GM12874 (cell line): ENCODE results near the gene CDAN1.

Experiments used
- CTCF ChIP-seq: IDR thresholded peaks from 2 replicates; pipeline ENCODE4 v1.5.1; 2011; ENCODE audit warnings: low read depth, mild to moderate bottlenecking, control low read depth, low read length, moderate library complexity; ENCODE audit not compliant: insufficient read depth

Gene CDAN1

GRCh38 chr15:42736178-42736792 lies 643 bp downstream of the CDAN1 start:
- no peak for TF ChIP-seq CTCF

GRCh38 chr15:42735382-42736165 lies 1.4 kb downstream of the CDAN1 start:
- TF ChIP-seq CTCF = no peak

GRCh38 chr15:42734076-42734672 lies 2.8 kb downstream of the CDAN1 start:
- no peak for TF ChIP-seq CTCF

GRCh38 chr15:42733027-42733426 lies 3.9 kb downstream of the CDAN1 start:
- TF ChIP-seq CTCF = no peak

GRCh38 chr15:42732095-42732827 lies 4.7 kb downstream of the CDAN1 start:
- TF ChIP-seq CTCF = no peak

GRCh38 chr15:42731461-42731860 lies 5.5 kb downstream of the CDAN1 start:
- TF ChIP-seq CTCF = no peak

GRCh38 chr15:42730536-42730935 lies 6.4 kb downstream of the CDAN1 start:
- TF ChIP-seq CTCF = no peak
